Stimulated activated CD8-positive, alpha-beta memory T cell treated with anti-CD3 and anti-CD28 coated beads, Interleukin-7, amount 100 ng/mL, for 4 hours (primary cell): Measurements from ENCODE around the gene ZNF385B.
"Not testable (repeated sequence)": the region's sequence is repeated elsewhere in the genome, so short reads cannot be mapped to it uniquely, and the experiment has no call there.

Experiments
- DNase-seq, 2 donors: peaks; one replicate each; pipeline ENCODE4 v3.0.0-alpha.2; 2020; ENCODE audit warnings: low read depth in 2 of 2

The ZNF385B gene

GRCh38 chr2:179512281-179513035, 349.0 kb downstream of the ZNF385B start:
- no peak for DNase-seq

DNA sequence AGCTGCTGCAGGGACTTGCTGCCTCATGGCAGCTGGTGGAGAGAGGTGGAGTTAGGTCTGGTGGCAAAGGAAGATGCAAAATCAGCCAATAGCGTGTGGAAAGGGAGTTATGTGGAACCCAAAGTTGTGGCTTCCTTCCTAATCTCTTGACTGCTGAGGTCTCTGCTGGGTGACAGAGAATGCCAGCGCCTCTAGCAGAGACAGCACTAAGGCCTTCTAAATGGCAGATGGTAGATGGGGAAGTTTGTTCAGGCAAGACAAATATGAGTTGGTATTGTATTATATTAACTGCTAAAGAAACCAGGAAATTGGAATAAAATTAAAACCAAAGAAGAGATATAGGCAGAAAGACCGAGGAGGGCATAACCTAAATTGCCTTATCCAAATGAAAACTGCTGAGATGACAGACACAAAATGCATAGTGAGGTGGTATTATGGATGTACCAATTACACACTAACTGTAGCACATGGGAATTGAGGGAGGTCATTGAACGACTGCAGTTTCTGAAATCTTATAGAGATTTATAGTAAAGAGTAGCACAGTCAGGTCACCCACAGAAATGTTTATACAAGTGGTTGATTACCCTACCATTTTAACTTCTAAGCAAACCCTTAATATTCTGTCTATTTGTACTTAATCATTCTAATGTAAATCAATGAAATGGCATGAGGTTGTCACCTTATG, 350.2 kb downstream of the ZNF385B start:
- DNase-seq: no peak

DNA sequence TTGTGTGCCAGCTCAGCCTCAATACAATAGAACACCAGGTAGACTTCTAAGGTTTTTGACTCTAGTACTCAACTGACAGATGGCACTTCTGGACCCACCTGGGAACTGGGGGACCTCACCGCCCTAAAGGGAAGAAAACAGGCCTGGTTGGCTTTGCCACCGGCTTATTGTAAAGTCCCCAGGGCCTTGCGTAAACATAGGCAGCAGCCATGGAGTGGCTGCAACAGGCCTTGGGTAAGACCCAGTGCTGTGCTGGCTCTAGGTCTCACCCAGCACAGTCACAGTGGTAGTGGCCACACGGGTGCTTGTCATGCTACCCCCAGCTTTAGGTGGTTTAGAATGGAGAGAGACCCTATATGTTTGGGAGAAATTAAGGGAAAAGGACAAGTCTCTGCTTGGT, 366.1 kb downstream of the ZNF385B start:
- DNase-seq: no peak

- no peak for DNase-seq
These were observed 372.8 kb downstream of the ZNF385B start for GRCh38 chr2:179488563-179488962.

GRCh38 chr2:179487010-179487731, 374.2 kb downstream of the ZNF385B start:
- no peak for DNase-seq

DNA sequence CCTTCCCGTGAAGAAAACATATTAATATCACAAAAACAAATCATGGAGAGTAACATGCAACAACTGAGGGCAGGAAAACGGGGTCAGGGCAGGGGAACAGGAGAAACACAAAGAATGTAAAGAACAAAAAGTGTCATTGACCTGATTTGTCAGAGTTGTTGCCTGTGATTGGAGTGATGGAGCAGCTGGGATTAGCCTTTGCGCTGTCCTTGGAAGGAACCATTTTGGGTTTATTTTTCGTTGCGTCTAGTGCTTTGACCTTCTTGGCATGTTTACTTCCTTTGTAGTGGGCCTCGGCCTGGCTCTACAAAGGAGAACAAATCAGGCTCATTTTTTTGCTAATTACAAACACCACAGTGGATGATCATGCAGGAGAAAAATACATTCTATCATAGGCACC, 378.3 kb downstream of the ZNF385B start:
- DNase-seq: no peak

DNA sequence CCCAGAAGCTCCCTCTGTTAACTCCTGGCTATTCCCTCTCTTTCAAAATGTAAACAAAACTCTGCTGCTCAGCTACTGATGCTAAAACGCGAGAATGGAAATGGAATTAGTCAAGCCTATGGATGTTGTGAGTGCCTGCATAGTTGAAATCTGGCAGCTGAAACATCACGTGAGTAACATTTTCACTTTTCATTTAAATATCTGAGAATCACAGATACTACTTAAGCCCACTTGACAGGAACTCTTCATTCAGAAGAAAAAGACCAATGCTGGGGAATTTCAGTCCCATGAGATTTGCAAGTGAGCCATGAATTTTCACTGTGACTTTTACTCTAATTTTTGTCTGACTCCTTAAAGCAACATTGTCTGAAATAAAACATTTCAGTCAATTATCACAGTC, 381.5 kb downstream of the ZNF385B start:
- DNase-seq: no peak

DNA sequence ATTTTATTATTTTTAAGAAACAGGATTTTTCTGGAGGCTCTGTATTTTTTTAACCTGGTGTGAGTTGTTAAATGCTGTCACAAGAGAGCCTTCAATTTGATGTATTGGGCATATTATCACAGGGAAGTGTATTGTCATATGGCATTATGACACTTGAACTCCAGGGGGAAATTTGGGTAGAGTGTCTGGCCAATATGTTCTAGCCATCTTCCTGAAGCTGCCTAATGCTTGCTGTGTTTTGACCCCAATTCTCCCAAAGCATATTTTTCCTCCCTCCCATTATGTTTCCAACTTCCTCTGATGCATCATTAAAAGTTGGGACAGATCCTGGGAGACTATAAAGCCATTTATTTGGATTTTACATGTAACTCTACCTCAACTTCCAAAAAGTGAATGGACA, 382.6 kb downstream of the ZNF385B start:
- DNase-seq: no peak

GRCh38 chr2:179470992-179471391, 390.4 kb downstream of the ZNF385B start:
- no peak for DNase-seq

DNA sequence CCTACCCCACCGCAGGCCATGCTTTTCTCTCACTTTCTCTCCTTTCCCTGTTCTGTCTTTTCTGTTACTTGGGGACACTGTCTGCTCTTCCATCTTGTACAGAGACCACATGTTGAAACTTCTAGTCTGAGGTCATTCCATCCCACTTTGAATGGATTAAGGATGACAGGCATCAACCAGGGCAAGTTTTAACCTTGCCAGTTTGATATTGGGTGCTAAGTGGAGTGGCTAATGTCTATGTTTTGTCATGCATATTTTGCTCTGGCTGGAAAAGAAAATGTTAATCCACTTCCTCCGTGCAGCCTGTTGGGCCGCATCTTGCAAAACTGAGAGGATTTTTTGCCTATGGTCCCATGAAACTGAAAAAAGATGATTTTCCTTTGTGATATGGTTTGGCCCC, 391.3 kb downstream of the ZNF385B start:
- no peak for DNase-seq

DNA sequence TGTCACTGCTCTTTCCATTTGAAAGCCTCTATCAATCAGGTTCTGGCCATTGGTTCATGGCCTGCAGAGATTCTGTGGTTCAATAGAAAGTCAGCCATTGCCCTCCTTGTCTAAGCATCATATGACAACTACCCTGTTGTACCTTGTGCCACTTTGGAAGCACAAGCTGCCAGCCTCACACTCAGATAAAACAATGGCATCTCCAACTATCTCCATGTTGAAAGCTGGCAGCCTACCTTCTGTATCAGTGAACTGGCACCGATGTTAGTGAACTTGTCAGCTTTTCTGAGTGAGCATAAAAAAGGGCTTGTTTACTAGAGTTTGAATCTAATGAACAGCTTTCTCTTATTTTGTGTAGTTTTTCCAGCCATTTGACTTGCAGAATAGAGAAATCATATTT, 393.5 kb downstream of the ZNF385B start:
- DNase-seq: no peak

- DNase-seq: no peak
These were observed 394.3 kb downstream of the ZNF385B start for GRCh38 chr2:179467111-179467510.

DNA sequence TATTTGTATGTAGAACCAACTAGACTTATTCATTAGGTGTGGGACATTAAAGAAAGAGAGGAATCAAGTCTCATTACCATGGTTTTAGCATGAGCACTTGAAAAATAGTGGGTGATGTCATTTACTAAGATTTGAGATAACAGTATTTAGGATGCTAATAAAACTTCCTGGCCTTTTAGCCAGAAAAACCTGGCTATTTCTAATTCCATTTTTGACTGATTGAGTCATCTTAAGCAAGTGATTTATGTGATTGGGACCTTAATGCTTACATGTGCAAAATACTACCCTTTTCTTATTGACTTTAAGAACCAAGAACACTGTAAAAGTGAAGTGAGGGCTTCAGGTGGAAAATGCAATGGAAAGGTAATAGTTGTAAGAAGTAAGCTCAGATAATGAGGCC, 400.0 kb downstream of the ZNF385B start:
- no peak for DNase-seq

DNA sequence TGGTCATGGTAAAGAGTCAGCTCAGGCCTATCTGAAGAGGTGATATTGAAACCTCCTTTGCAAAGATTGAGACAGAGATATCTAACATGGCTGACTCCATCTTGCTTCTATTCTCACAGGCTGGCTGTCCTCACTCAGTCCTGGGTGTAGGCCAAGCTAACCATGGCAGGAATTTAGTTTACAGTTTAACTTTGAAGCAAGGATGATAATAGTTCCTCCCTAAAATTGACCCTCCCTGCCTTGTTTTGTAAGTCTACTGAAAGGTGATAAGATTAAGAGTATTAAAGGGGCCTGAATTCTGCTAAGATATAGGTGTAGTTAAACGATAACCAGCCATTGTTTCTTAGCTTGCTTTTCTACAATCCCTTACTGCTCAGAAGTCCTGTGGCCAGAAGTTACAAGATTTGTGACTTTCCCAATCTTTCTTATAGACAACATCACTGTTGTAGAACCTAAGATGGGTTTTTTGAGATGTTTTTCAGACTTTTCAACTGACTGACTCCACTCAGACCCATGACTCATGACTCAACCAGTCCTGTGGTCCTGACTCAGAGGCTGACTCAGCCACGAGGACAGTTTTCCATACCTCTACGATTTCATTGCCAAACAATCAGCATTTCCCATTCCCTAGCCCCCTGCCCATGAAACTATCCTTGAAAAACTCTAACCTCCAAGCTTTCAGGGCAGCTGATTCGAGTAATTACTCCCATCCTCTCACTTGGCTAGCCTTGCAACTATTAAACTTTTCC, 401.1 kb downstream of the ZNF385B start:
- no peak for DNase-seq

DNA sequence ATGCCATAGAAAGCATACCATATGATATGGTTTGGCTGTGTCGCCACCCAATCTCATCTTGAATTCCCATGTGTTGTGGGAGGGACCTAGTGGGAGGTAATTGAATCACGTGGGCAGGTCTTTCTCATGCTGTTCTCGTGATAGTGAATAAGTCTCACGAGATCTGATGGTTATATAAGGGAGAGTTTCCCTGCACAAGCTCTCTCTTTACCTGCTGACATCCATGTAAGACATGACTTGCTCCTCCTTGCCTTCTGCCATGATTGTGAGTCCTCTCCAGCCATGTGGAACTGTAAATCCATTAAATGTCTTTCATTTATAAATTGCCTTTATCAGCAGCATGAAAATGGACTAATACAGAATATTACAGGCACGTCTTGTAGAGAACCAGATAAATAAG, 403.3 kb downstream of the ZNF385B start:
- DNase-seq: not testable (repeated sequence)

- no peak for DNase-seq
These were observed 405.6 kb downstream of the ZNF385B start for GRCh38 chr2:179455824-179456223.

- DNase-seq: no peak
These were observed 406.3 kb downstream of the ZNF385B start for GRCh38 chr2:179455172-179455524.

DNA sequence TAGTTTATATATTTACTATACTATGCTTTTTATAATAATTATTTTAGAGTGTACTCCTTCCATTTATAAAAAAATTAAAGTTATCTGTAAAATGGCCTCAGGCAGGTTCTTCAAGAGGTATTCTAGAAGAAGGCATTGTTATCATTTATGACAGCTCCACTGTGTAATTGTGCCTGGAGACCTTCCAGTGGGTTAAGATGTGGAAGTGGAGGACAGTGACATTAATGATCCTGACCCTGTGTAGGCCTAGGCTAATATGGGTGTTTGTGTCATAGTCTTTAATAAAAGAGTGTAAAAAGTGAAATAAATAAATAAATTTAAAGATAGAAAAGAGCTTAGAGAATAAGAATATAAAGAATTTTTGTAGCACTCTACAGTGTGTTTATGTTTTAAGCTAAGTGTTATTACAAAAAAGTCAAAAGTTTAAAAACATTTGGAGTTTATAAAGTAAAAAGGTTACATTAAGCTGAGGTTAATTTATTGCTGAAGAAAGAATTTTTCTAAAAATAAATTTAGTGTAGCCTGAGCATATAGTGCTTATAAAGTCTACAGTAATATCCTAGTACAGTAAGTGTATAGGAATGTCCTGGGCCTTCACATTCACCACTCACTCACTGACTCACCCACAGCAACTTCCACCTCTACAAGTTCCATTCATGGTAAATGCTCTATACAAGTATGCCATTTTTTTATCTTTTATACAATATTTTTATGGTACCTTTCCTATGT, 406.8 kb downstream of the ZNF385B start:
- DNase-seq: no peak

GRCh38 chr2:179449010-179449409, 412.4 kb downstream of the ZNF385B start:
- no peak for DNase-seq

DNA sequence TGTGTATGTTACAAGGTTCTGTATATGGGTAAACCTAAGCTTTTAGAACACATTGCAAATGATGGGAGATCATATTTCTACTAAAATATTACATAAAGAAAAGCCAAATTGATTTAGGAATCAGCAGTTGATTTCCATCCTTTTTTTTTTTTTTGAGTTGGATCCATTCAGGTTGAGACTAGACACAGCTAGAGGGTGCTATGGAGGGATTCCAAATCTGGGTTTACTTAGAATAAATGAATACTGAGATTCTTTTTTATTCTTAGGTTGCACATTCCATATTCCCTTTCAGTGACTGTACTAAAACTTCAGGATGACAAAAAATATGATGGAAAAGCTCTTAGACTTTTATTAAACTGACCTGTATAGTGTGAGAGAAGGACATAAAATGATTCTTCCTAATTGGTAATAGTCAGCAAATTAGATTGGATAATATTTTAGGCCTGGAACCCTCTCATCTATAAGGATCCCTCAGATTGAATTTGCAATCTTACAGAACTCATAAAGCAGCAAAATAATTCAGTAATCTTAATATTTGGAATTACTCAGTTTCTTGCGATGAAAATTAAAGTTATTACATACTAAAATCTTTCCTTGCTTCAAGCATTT, 413.5 kb downstream of the ZNF385B start:
- DNase-seq: no peak

DNA sequence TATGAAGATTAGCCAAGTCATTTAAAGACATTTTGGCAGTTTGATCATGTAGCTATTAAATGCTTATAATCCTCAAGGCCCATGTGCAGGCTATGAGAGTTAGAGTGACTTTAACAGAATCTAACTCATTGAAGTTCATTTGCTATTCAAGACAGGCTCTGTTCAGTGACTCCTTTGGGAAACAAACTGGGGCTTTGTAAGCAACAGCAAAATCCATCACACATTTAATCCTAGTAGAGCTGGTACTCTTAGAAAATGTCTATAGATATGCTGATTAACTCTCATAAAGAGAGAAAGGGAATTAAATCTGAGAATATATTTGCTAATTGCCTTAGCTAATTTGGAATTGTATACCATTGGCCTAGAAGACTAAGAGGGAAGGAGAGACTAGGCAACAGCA, 414.0 kb downstream of the ZNF385B start:
- DNase-seq: no peak
